Fibroblast of villous mesenchyme (primary cell): ENCODE results near the gene CCNA2. TPM values are rescaled to one million over a fixed set of nuclear protein-coding genes. Genes with fewer than 3 reads are reported as not detected.

Experiments
- DNase-seq: peaks from one replicate; pipeline ENCODE4 v3.0.0-alpha.2; 2010; ENCODE audit warnings: low read depth
- H3K4me3 ChIP-seq: 2 replicates; pipeline ENCODE4 v1.5.1; 2011; ENCODE audit warnings: low read depth, mild to moderate bottlenecking, low read length
- total RNA-seq: library from RNA; depleted of rRNA; stranded (reverse); fragments of >200 nt; gene quantifications from 2 replicates; pipeline ENCODE4 v1.2.3, GENCODE V29; 2012
- TF ChIP-seq, protein P1 (sequence below): IDR thresholded peaks from 2 replicates; pipeline ENCODE4 v1.5.1; 2012; ENCODE audit warnings: low read depth, mild to moderate bottlenecking, low read length; ENCODE audit not compliant: insufficient read depth

Gene CCNA2
- total RNA-seq, 1 donor, result 54.0 TPM

DNA sequence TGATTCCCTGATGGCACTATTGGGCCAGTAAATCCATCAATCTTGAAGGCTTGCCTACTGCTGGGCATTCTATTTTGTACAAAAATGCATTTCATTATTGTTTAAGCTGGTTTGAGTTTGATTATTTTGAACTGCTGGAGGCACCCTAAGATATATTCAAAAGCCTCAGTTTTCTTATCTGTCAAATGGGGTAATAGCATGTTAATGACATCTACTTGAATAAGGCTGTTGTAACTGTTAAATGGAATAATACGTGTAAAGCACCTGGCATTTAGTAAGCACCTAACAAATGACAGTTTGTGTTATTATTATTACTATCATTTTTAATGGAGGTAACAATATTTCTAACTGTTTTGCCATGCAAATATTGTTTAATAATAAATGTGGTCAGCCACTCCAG, 51.8 kb downstream of the CCNA2 start:
- no peak overlapping the region for H3K4me3 ChIP-seq
- TF ChIP-seq, protein P1, sequence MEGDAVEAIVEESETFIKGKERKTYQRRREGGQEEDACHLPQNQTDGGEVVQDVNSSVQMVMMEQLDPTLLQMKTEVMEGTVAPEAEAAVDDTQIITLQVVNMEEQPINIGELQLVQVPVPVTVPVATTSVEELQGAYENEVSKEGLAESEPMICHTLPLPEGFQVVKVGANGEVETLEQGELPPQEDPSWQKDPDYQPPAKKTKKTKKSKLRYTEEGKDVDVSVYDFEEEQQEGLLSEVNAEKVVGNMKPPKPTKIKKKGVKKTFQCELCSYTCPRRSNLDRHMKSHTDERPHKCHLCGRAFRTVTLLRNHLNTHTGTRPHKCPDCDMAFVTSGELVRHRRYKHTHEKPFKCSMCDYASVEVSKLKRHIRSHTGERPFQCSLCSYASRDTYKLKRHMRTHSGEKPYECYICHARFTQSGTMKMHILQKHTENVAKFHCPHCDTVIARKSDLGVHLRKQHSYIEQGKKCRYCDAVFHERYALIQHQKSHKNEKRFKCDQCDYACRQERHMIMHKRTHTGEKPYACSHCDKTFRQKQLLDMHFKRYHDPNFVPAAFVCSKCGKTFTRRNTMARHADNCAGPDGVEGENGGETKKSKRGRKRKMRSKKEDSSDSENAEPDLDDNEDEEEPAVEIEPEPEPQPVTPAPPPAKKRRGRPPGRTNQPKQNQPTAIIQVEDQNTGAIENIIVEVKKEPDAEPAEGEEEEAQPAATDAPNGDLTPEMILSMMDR, result no peak
- no peak for DNase-seq

DNA sequence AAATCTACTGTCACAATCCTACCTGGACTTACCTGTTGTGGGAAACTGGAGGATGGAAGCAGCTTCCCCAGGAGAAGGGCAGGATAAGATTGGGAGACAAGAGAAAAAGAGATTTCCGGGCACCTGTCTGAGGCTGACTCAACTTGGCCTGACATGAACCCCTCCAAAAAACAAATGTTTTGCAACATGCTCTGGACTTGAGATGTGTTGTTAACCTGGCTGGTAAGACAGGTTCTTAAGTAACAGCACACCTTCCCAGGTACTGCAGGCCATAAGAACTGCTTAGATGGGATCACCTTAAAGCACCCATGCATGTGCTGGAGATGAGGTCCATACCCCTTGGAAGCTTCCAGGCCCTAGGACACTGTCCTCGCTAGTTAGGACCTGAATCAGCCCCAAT, 54.3 kb downstream of the CCNA2 start:
- DNase-seq, result no peak
- no peak overlapping the region for H3K4me3 ChIP-seq
- TF ChIP-seq, protein P1, result no peak

GRCh38 chr4:121767166-121767565, 56.5 kb downstream of the CCNA2 start:
- DNase-seq, result no peak
- TF ChIP-seq, protein P1, result no peak
- no peak overlapping the region for H3K4me3 ChIP-seq

Other genes starting within 250 kb of the CCNA2 start
- 811 and 939 TPM in 2 replicates for gene ANXA5, start 126.9 kb downstream of the CCNA2 start, total RNA-seq
- gene SMIM43, start 58.7 kb downstream of the CCNA2 start, total RNA-seq, result 0.43 and 0.64 TPM in 2 replicates
- 27.1 and 34.5 TPM in 2 replicates for gene EXOSC9, start 22.6 kb downstream of the CCNA2 start, total RNA-seq
- gene BBS7, start 46.6 kb upstream of the CCNA2 start, total RNA-seq, result 23.2 and 29.4 TPM in 2 replicates
- 0.97 and 1.3 TPM in 2 replicates for gene TRPC3, start 128.2 kb upstream of the CCNA2 start, total RNA-seq